ENCODE results near the gene IGFBP1. TPM values are rescaled to one million over a fixed set of nuclear protein-coding genes. Genes with fewer than 3 reads are reported as not detected.

IGFBP1 gene
- total and polyA plus RNA-seq, 2 of the 13 experiments (the other 11 are each of a cell fraction or from before 2014, with no cell fraction given), result 5.4 to 885 TPM

DNA sequence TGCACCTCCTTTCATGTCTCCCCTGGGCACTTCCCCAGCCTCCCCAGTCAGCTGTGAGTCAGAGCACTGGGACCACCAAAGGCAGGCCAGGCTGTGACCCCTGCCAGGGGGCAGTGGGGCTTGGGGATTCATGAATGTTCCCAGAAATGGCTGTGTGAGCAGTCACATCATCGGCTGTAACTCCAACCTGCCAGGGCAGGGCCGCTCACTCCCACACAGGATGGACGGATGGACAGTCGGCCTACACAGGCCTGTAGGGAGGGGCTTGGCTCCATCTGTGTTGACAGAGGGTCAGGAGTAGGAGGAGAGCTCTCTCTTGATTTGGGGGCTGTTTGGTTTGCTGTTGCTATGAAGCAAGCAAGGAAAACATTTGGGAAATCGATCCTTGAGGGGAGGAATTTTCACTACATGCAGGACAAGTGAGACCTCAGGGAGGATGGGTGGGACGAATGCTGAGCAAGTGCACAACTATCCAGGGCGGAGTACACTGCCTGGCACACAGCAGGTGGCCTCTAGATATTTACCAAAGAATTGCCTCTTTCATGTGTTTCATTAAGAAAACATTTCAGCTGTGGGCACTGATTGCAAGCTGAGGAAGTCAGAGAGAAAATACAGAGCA lies 2.9 kb upstream of the IGFBP1 start (continued):
- TF ChIP-seq ARID2 (CRISPR knock-in tag; IDR thresholded peaks at IDR 0.05; ENCODE audit: borderline replicate concordance), result peak; percentile 96
- TF ChIP-seq, protein P1, sequence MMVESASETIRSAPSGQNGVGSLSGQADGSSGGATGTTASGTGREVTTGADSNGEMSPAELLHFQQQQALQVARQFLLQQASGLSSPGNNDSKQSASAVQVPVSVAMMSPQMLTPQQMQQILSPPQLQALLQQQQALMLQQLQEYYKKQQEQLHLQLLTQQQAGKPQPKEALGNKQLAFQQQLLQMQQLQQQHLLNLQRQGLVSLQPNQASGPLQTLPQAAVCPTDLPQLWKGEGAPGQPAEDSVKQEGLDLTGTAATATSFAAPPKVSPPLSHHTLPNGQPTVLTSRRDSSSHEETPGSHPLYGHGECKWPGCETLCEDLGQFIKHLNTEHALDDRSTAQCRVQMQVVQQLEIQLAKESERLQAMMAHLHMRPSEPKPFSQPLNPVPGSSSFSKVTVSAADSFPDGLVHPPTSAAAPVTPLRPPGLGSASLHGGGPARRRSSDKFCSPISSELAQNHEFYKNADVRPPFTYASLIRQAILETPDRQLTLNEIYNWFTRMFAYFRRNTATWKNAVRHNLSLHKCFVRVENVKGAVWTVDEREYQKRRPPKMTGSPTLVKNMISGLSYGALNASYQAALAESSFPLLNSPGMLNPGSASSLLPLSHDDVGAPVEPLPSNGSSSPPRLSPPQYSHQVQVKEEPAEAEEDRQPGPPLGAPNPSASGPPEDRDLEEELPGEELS (CRISPR knock-in tag; IDR thresholded peaks at IDR 0.05), result peak; percentile 100
- peak; percentile 99 for TF ChIP-seq FOXJ3 (CRISPR knock-in tag; IDR thresholded peaks at IDR 0.05; ENCODE audit: borderline replicate concordance)
- TF ChIP-seq RCOR2 (CRISPR knock-in tag; IDR thresholded peaks at IDR 0.05), result peak; percentile 98
- TF ChIP-seq, protein P2, sequence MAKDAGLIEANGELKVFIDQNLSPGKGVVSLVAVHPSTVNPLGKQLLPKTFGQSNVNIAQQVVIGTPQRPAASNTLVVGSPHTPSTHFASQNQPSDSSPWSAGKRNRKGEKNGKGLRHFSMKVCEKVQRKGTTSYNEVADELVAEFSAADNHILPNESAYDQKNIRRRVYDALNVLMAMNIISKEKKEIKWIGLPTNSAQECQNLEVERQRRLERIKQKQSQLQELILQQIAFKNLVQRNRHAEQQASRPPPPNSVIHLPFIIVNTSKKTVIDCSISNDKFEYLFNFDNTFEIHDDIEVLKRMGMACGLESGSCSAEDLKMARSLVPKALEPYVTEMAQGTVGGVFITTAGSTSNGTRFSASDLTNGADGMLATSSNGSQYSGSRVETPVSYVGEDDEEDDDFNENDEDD (CRISPR knock-in tag; IDR thresholded peaks at IDR 0.05; ENCODE audit: borderline replicate concordance), result 0 out of 2 replicates have a peak, but pooled peaks have one; percentile 36
- TF ChIP-seq SIN3B (IDR thresholded peaks at IDR 0.05; ENCODE audit: low read length), result no peak
- TF ChIP-seq, protein P3, sequence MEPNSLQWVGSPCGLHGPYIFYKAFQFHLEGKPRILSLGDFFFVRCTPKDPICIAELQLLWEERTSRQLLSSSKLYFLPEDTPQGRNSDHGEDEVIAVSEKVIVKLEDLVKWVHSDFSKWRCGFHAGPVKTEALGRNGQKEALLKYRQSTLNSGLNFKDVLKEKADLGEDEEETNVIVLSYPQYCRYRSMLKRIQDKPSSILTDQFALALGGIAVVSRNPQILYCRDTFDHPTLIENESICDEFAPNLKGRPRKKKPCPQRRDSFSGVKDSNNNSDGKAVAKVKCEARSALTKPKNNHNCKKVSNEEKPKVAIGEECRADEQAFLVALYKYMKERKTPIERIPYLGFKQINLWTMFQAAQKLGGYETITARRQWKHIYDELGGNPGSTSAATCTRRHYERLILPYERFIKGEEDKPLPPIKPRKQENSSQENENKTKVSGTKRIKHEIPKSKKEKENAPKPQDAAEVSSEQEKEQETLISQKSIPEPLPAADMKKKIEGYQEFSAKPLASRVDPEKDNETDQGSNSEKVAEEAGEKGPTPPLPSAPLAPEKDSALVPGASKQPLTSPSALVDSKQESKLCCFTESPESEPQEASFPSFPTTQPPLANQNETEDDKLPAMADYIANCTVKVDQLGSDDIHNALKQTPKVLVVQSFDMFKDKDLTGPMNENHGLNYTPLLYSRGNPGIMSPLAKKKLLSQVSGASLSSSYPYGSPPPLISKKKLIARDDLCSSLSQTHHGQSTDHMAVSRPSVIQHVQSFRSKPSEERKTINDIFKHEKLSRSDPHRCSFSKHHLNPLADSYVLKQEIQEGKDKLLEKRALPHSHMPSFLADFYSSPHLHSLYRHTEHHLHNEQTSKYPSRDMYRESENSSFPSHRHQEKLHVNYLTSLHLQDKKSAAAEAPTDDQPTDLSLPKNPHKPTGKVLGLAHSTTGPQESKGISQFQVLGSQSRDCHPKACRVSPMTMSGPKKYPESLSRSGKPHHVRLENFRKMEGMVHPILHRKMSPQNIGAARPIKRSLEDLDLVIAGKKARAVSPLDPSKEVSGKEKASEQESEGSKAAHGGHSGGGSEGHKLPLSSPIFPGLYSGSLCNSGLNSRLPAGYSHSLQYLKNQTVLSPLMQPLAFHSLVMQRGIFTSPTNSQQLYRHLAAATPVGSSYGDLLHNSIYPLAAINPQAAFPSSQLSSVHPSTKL (CRISPR knock-in tag; IDR thresholded peaks at IDR 0.05), result peak; percentile 97
- peak; percentile 96 for TF ChIP-seq MTA1 (CRISPR knock-in tag; IDR thresholded peaks at IDR 0.05; ENCODE audit: borderline replicate concordance)
- TF ChIP-seq SRSF4 (IDR thresholded peaks at IDR 0.05; ENCODE audit: low read depth, low read length, poor library complexity, severe bottlenecking), result no peak
- TF ChIP-seq, protein P4, sequence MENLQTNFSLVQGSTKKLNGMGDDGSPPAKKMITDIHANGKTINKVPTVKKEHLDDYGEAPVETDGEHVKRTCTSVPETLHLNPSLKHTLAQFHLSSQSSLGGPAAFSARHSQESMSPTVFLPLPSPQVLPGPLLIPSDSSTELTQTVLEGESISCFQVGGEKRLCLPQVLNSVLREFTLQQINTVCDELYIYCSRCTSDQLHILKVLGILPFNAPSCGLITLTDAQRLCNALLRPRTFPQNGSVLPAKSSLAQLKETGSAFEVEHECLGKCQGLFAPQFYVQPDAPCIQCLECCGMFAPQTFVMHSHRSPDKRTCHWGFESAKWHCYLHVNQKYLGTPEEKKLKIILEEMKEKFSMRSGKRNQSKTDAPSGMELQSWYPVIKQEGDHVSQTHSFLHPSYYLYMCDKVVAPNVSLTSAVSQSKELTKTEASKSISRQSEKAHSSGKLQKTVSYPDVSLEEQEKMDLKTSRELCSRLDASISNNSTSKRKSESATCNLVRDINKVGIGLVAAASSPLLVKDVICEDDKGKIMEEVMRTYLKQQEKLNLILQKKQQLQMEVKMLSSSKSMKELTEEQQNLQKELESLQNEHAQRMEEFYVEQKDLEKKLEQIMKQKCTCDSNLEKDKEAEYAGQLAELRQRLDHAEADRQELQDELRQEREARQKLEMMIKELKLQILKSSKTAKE (CRISPR knock-in tag; IDR thresholded peaks at IDR 0.05; ENCODE audit: borderline replicate concordance), result peak; percentile 91
- peak; percentile 84 for TF ChIP-seq ZNF224 (CRISPR knock-in tag; IDR thresholded peaks at IDR 0.05)
- TF ChIP-seq, protein P5, sequence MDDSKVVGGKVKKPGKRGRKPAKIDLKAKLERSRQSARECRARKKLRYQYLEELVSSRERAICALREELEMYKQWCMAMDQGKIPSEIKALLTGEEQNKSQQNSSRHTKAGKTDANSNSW (CRISPR knock-in tag; IDR thresholded peaks at IDR 0.05; ENCODE audit: borderline replicate concordance), result 0 out of 2 replicates have a peak, but pooled peaks have one; percentile 40
- peak; percentile 67; the same call in 1 of the 2 replicates for TF ChIP-seq DMAP1 (CRISPR knock-in tag; IDR thresholded peaks at IDR 0.05)
- peak; percentile 49; the same call in 1 of the 2 replicates for TF ChIP-seq SAFB2 (CRISPR knock-in tag; IDR thresholded peaks at IDR 0.05; ENCODE audit: borderline replicate concordance, low read depth)
- peak; percentile 70; the same call in 1 of the 2 replicates for TF ChIP-seq ZNF460 (CRISPR knock-in tag; IDR thresholded peaks at IDR 0.05; ENCODE audit: borderline replicate concordance)
- TF ChIP-seq, protein P6, sequence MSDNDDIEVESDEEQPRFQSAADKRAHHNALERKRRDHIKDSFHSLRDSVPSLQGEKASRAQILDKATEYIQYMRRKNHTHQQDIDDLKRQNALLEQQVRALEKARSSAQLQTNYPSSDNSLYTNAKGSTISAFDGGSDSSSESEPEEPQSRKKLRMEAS (IDR thresholded peaks at IDR 0.05), result no peak
- peak; percentile 62 for TF ChIP-seq ZMYM2 (CRISPR knock-in tag; IDR thresholded peaks at IDR 0.05)
- TF ChIP-seq, protein P7, sequence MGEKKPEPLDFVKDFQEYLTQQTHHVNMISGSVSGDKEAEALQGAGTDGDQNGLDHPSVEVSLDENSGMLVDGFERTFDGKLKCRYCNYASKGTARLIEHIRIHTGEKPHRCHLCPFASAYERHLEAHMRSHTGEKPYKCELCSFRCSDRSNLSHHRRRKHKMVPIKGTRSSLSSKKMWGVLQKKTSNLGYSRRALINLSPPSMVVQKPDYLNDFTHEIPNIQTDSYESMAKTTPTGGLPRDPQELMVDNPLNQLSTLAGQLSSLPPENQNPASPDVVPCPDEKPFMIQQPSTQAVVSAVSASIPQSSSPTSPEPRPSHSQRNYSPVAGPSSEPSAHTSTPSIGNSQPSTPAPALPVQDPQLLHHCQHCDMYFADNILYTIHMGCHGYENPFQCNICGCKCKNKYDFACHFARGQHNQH (CRISPR knock-in tag; IDR thresholded peaks at IDR 0.05), result peak; percentile 99

All from HepG2 (cell line).